Mesenchymal stem cell (in vitro differentiated cells and primary cell): ENCODE measurements around the gene PTPRN2.

Source experiments
- DNase-seq: peaks from one replicate; pipeline ENCODE4 v3.0.0-alpha.2; 2013
- H2AFZ ChIP-seq: one replicate; pipeline ENCODE4 v1.6.1; 2013; ENCODE audit warnings: low read depth, mild to moderate bottlenecking, control low read depth, inconsistent platforms, low read length, moderate library complexity
- H2AK5ac ChIP-seq: 2 replicates; pipeline ENCODE4 v1.6.1; 2013; ENCODE audit warnings: low read length, moderate library complexity, mild to moderate bottlenecking, inconsistent platforms; ENCODE audit not compliant: severe bottlenecking
- H2BK120ac ChIP-seq: one replicate; pipeline ENCODE4 v1.6.1; 2013; ENCODE audit warnings: low read depth, mild to moderate bottlenecking, inconsistent platforms, low read length, moderate library complexity
- H2BK12ac ChIP-seq, 2 experiments: one replicate each; pipeline ENCODE4 v1.6.1; 2013; ENCODE audit warnings: inconsistent platforms in 2 of 2, low read length in 2 of 2, mild to moderate bottlenecking in 2 of 2, moderate library complexity in 2 of 2, control low read depth in 1 of 2
- H2BK15ac ChIP-seq: one replicate; pipeline ENCODE4 v1.6.1; 2013; ENCODE audit warnings: mild to moderate bottlenecking, low read depth, inconsistent platforms; ENCODE audit not compliant: poor library complexity, severe bottlenecking
- H2BK5ac ChIP-seq: 2 replicates; pipeline ENCODE4 v1.6.1; 2013; ENCODE audit warnings: low read depth, mild to moderate bottlenecking, low read length, control low read depth, inconsistent platforms; ENCODE audit not compliant: poor library complexity, severe bottlenecking
- H3K14ac ChIP-seq, 2 experiments: one replicate each; pipeline ENCODE4 v1.6.1; 2013; ENCODE audit warnings: inconsistent platforms in 2 of 2, low read length in 2 of 2, control low read depth in 1 of 2, mild to moderate bottlenecking in 1 of 2, moderate library complexity in 1 of 2
- H3K18ac ChIP-seq, 2 experiments: one replicate each; pipeline ENCODE4 v1.6.1; 2013; ENCODE audit warnings: inconsistent platforms in 2 of 2, low read length in 2 of 2, control low read depth in 1 of 2, low read depth in 1 of 2, mild to moderate bottlenecking in 1 of 2
- H3K23ac ChIP-seq, 2 experiments: one replicate each; pipeline ENCODE4 v1.6.1; 2013; ENCODE audit warnings: inconsistent platforms in 2 of 2, low read length in 2 of 2, mild to moderate bottlenecking in 2 of 2, moderate library complexity in 2 of 2, control low read depth in 1 of 2
- H3K27ac ChIP-seq: 2 replicates; pipeline ENCODE4 v1.5.1; 2013; ENCODE audit warnings: mild to moderate bottlenecking, moderate library complexity, low read length, control low read depth, inconsistent platforms; ENCODE audit not compliant: poor library complexity, severe bottlenecking
- H3K27me3 ChIP-seq, 2 experiments: 2 replicates each; pipeline versions ENCODE4 v1.6.1 to v1.7.0; 2013; ENCODE audit warnings: low read length in 2 of 2, mild to moderate bottlenecking in 2 of 2, moderate library complexity in 2 of 2, control low read depth in 1 of 2, inconsistent platforms in 1 of 2; ENCODE audit not compliant: control insufficient read depth in 1 of 2, insufficient read depth in 1 of 2
- H3K36me3 ChIP-seq, 2 experiments: 2 replicates each; pipeline versions ENCODE4 v1.6.1 to v1.7.0; 2013; ENCODE audit warnings: low read length in 2 of 2, control low read depth in 1 of 2, inconsistent platforms in 1 of 2, low read depth in 1 of 2, mild to moderate bottlenecking in 1 of 2; ENCODE audit not compliant: insufficient read depth in 2 of 2, control insufficient read depth in 1 of 2
- H3K4ac ChIP-seq, 2 experiments: one replicate each; pipeline ENCODE4 v1.6.1; 2013; ENCODE audit warnings: inconsistent platforms in 2 of 2, low read length in 2 of 2, mild to moderate bottlenecking in 2 of 2, moderate library complexity in 2 of 2, control low read depth in 1 of 2, low read depth in 1 of 2
- H3K4me1 ChIP-seq: 2 replicates; pipeline ENCODE4 v1.6.1; 2013; ENCODE audit warnings: low read depth, low read length, control low read depth; ENCODE audit not compliant: control insufficient read depth, insufficient read depth
- H3K4me2 ChIP-seq: 2 replicates; pipeline ENCODE4 v1.6.1; 2013; ENCODE audit warnings: low read length, mild to moderate bottlenecking, inconsistent platforms; ENCODE audit not compliant: poor library complexity, severe bottlenecking
- H3K4me3 ChIP-seq, 2 experiments: 2 replicates each; pipeline versions ENCODE4 v1.5.1 to v1.7.0; 2013; ENCODE audit warnings: low read length in 2 of 2, mild to moderate bottlenecking in 2 of 2, control low read depth in 1 of 2, low read depth in 1 of 2; ENCODE audit not compliant: insufficient read depth in 1 of 2
- H3K79me1 ChIP-seq: replicated peaks from 2 replicates; pipeline ENCODE4 v1.6.1; 2013; ENCODE audit warnings: mild to moderate bottlenecking, control low read depth, low read length, inconsistent platforms; ENCODE audit not compliant: poor library complexity, severe bottlenecking
- H3K9ac ChIP-seq: 2 replicates; pipeline ENCODE4 v1.7.0; 2013; ENCODE audit warnings: mild to moderate bottlenecking, low read length, moderate library complexity
- H3K9me3 ChIP-seq: 2 replicates; pipeline ENCODE4 v1.7.0; 2013; ENCODE audit warnings: mild to moderate bottlenecking, low read length; ENCODE audit not compliant: control insufficient read depth
- H4K8ac ChIP-seq: one replicate; pipeline ENCODE4 v1.6.1; 2013; ENCODE audit warnings: inconsistent platforms, mild to moderate bottlenecking, low read length, moderate library complexity
- H4K91ac ChIP-seq: one replicate; pipeline ENCODE4 v1.6.1; 2013; ENCODE audit warnings: mild to moderate bottlenecking, low read length, inconsistent platforms
- WGBS: methylation state at CpG from one replicate; pipeline ENCODE4 v1.1.7; 2013; ENCODE audit warnings: mixed read lengths; 5-methylcytosine and 5-hydroxymethylcytosine counted together

PTPRN2 gene

DNA sequence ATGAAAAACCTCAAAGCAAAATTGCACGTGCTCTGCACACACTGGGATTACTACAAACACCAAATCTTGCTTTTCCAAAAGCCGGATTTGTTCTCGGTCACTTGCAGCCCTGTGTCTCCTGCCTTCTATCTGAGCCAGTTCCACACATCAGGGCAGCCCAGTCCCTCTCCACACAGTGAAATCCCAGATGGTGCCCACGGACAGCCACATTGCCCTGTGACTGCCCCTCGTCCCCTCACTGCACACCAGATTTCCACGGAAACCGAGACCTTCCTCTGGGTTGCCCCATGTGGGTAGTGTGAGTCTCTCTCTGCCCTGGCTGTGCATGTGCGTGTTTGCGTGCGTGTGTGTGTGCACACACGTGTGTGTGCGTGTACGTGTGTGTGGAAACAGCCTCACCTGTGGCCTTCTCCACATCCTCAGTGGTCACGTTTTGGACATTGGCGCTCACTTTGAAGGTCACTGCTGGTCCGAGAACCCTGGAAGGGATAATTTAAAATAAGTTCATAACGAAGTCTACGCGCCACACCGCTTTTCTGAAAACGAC lies 506.7 kb downstream of the PTPRN2 start:
- H3K9me3 ChIP-seq: peaks cover 7% of the 10 kb centered on the region
- DNase-seq: no peak
- H3K9ac ChIP-seq: no peak overlapping the region
- peaks cover 2% of the 10 kb centered on the region for H3K4me1 ChIP-seq
- no peak overlapping the region for H2BK15ac ChIP-seq
- no peak overlapping the region for H3K27ac ChIP-seq
- H3K79me1 ChIP-seq: no peaks in the 10 kb centered on the region
- no peak overlapping the region for H3K18ac ChIP-seq
- H4K8ac ChIP-seq: no peak overlapping the region
- H3K4me2 ChIP-seq: no peak overlapping the region
- no peak overlapping the region for H3K14ac ChIP-seq
- no peaks in the 10 kb centered on the region for H3K27me3 ChIP-seq
- H3K36me3 ChIP-seq: no peaks in the 10 kb centered on the region
- no peak overlapping the region for H2AK5ac ChIP-seq
- H2BK12ac ChIP-seq: no peak overlapping the region
- H4K91ac ChIP-seq: no peak overlapping the region
- WGBS: 84% methylated on average over 21 of the region's 21 CpGs
- H2BK120ac ChIP-seq: no peak overlapping the region
- no peak overlapping the region for H2AFZ ChIP-seq
- H3K23ac ChIP-seq: no peak overlapping the region
- no peak overlapping the region for H2BK5ac ChIP-seq
- no peak overlapping the region for H3K4ac ChIP-seq
- no peak overlapping the region for H3K4me3 ChIP-seq

DNA sequence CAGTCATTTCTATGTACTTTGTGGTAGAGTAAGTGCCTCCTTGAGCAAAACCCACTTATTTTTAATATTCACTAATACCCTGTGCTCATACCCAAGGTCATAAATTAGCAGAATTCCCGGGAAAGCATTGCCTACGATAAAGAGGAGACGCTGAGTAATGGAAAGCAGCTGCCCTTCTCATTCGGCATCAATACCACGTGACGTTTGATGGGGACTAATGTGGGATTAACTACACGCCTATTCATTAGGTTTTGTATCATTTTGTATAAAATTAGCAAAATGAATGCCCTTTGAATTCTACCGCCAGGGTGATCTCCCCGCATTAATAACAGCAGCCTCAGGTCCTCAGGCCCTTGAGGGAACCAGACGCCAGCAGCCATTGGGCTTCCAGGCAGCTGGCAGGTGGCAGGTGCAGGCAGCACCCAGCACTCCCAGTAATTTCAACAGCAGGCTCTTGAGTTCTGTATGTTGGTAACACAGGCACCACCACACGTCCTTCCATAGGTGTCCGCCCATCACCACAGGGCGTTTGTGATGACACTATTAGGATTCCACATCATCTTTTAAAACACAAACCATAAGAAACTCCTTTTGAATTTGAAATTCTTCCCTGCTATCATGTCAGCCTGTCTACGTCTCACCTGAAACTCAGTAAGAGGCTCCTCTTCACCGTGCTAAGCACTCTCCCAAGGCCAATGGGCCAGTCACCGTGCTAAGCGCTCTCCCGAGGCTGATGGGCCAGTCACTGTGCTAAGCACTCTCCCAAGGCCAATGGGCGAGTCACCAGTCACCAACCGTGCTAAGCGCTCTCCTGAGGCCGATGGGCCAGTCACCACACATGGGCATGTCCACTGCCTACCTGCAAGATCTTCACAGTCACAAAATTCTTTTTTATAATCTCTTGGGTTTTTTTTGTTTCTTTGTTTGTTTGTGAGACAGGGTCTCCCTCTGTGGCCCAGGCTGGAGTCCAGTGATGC lies 509.4 kb downstream of the PTPRN2 start:
- 79% methylated on average over 20 of the region's 22 CpGs for WGBS

DNA sequence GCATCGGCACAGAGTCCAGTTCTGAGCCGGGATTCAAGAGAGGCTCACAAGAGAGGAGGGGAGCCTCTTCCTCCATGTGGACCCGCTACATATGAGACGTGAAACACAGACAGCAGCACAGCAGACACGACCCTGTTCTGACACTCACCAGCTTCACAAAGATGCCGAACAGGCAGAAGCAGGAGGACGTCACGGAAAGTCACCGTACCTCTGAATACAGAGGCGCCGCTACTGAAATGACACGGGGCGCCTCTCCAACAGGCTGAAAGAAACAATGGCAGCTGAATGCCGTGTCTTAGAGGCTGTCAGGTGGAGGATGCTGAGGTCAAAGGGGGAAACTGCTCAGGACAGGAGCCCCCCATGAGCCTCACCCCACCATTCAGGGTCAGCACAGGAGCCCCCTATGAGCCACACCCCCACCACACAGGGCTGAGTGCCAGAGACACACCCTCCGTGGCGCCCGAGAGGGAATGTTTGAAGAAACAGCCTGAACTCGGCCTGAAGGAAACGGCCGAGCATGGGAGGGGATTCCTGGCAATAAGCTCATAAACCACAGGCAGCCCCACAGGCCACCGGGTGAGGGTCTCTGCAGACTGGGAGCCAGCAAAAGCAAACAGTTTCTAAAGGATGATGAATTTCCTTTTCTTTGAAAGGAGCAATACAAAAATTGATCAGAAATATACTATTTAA lies 510.3 kb downstream of the PTPRN2 start:
- H2BK12ac ChIP-seq: no peak overlapping the region
- H3K4me1 ChIP-seq: no peaks in the 10 kb centered on the region
- no peak overlapping the region for H2AFZ ChIP-seq
- no peak overlapping the region for H3K23ac ChIP-seq
- H4K91ac ChIP-seq: no peak overlapping the region
- no peaks in the 10 kb centered on the region for H3K79me1 ChIP-seq
- H4K8ac ChIP-seq: no peak overlapping the region
- WGBS: 80% methylated on average over 20 of the region's 21 CpGs
- no peaks in the 10 kb centered on the region for H3K27me3 ChIP-seq
- H3K9me3 ChIP-seq: peaks cover 7% of the 10 kb centered on the region
- H3K27ac ChIP-seq: no peak overlapping the region
- no peaks in the 10 kb centered on the region for H3K36me3 ChIP-seq
- no peak overlapping the region for H2BK15ac ChIP-seq
- no peak overlapping the region for H3K4me2 ChIP-seq
- no peak overlapping the region for H3K4ac ChIP-seq
- H3K4me3 ChIP-seq: no peak overlapping the region
- no peak overlapping the region for H2BK5ac ChIP-seq
- DNase-seq: no peak
- no peak overlapping the region for H2BK120ac ChIP-seq
- H3K9ac ChIP-seq: no peak overlapping the region
- H3K14ac ChIP-seq: no peak overlapping the region
- H2AK5ac ChIP-seq: no peak overlapping the region
- no peak overlapping the region for H3K18ac ChIP-seq

More for the DNA sequence above, 509.4 kb downstream of the PTPRN2 start:
- H3K18ac ChIP-seq: no peak overlapping the region
- no peaks in the 10 kb centered on the region for H3K27me3 ChIP-seq
- H3K27ac ChIP-seq: no peak overlapping the region
- H3K4me2 ChIP-seq: no peak overlapping the region
- no peaks in the 10 kb centered on the region for H3K36me3 ChIP-seq
- H2BK5ac ChIP-seq: no peak overlapping the region
- no peak overlapping the region for H2BK15ac ChIP-seq
- H3K9me3 ChIP-seq: peaks cover 7% of the 10 kb centered on the region
- H3K4ac ChIP-seq: no peak overlapping the region
- H3K4me3 ChIP-seq: no peak overlapping the region
- no peaks in the 10 kb centered on the region for H3K4me1 ChIP-seq
- no peaks in the 10 kb centered on the region for H3K79me1 ChIP-seq
- no peak overlapping the region for H3K9ac ChIP-seq
- no peak overlapping the region for H2BK120ac ChIP-seq
- no peak overlapping the region for H3K23ac ChIP-seq
- no peak overlapping the region for H4K91ac ChIP-seq
- no peak overlapping the region for H2AK5ac ChIP-seq
- no peak overlapping the region for H2AFZ ChIP-seq
- H4K8ac ChIP-seq: no peak overlapping the region
- H3K14ac ChIP-seq: no peak overlapping the region
- no peak for DNase-seq
- H2BK12ac ChIP-seq: no peak overlapping the region

DNA sequence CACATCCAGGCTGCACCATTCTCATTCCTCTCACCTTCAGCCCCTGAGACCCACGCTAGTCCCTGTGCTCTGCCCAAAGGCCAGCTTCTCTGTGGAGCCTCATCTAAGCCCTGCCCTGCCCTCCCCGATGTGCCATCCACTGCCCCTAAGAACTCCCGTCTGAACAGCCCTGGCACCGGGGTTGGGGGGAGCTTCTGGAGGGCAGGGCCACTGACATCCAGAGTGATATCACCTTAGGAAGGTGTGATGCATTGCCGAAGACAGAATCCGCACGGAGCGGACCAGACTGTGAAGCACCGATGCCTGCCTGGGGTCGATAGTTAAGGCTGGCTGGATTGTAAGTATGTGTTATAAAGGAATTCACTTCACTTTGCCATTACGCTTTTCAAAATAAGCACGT lies 511.0 kb downstream of the PTPRN2 start:
- Histone ChIP-seq H3K27ac (no peak overlapping the region), H3K4me2 (no peak overlapping the region), H2BK12ac (no peak overlapping the region), H3K23ac (no peak overlapping the region), H2AK5ac (no peak overlapping the region), H3K4me1 (no peaks in the 10 kb centered on the region), H3K4me3 (no peak overlapping the region), H3K27me3 (no peaks in the 10 kb centered on the region), H2AFZ (no peak overlapping the region), H4K8ac (no peak overlapping the region), H4K91ac (no peak overlapping the region), H3K9me3 (peaks cover 4% of the 10 kb centered on the region), H3K9ac (no peak overlapping the region), H2BK120ac (no peak overlapping the region), H3K18ac (no peak overlapping the region), H2BK5ac (no peak overlapping the region), H3K14ac (no peak overlapping the region), H2BK15ac (no peak overlapping the region), H3K36me3 (no peaks in the 10 kb centered on the region), H3K4ac (no peak overlapping the region), H3K79me1 (no peaks in the 10 kb centered on the region)
- 82% methylated on average over 12 of the region's 12 CpGs for WGBS
- DNase-seq: no peak
